Measurements from ENCODE around the gene ERC2.

The ERC2 gene

GRCh38 chr3:55770077-55770476 lies 698.2 kb downstream of the ERC2 start:
- no peak for FAIRE-seq

GRCh38 chr3:55766753-55767152 lies 701.5 kb downstream of the ERC2 start:
- no peak for FAIRE-seq

- no peak for FAIRE-seq
Observed at GRCh38 chr3:55765906-55766701, 702.2 kb downstream of the ERC2 start.

- FAIRE-seq: no peak
Observed at GRCh38 chr3:55765398-55765797, 702.9 kb downstream of the ERC2 start.

GRCh38 chr3:55756976-55757375 lies 711.3 kb downstream of the ERC2 start:
- no peak for FAIRE-seq

- FAIRE-seq: no peak
Observed at GRCh38 chr3:55755516-55756205, 712.6 kb downstream of the ERC2 start.

- no peak for FAIRE-seq
Observed at GRCh38 chr3:55752911-55753310, 715.4 kb downstream of the ERC2 start.

GRCh38 chr3:55751730-55752129 lies 716.5 kb downstream of the ERC2 start:
- FAIRE-seq: no peak

GRCh38 chr3:55750525-55750924 lies 717.7 kb downstream of the ERC2 start:
- FAIRE-seq: no peak

- no peak for FAIRE-seq
Observed at GRCh38 chr3:55749036-55749435, 719.2 kb downstream of the ERC2 start.

- FAIRE-seq: no peak
Observed at GRCh38 chr3:55746808-55747413, 721.4 kb downstream of the ERC2 start.

GRCh38 chr3:55742832-55743136 lies 725.5 kb downstream of the ERC2 start:
- FAIRE-seq: no peak

- FAIRE-seq: no peak
Observed at GRCh38 chr3:55742022-55742831, 726.0 kb downstream of the ERC2 start.

- FAIRE-seq: no peak
Observed at GRCh38 chr3:55737186-55737585, 731.1 kb downstream of the ERC2 start.

- no peak for FAIRE-seq
Observed at GRCh38 chr3:55735976-55736375, 732.3 kb downstream of the ERC2 start.

- no peak for FAIRE-seq
Observed at GRCh38 chr3:55731741-55732140, 736.5 kb downstream of the ERC2 start.

GRCh38 chr3:55729546-55729945 lies 738.7 kb downstream of the ERC2 start:
- no peak for FAIRE-seq

- no peak for FAIRE-seq
Observed at GRCh38 chr3:55728461-55729100, 739.7 kb downstream of the ERC2 start.

GRCh38 chr3:55726501-55726775 lies 741.8 kb downstream of the ERC2 start:
- FAIRE-seq: no peak

GRCh38 chr3:55725681-55726500 lies 742.4 kb downstream of the ERC2 start:
- FAIRE-seq: no peak

- FAIRE-seq: no peak
Observed at GRCh38 chr3:55724821-55725220, 743.4 kb downstream of the ERC2 start.

GRCh38 chr3:55724407-55724784 lies 743.9 kb downstream of the ERC2 start:
- no peak for FAIRE-seq

All from TTC549 (cell line).